Heart left ventricle (tissue), 16 donors: Measurements from ENCODE around the gene SLC25A31. TPM values are rescaled to one million over a fixed set of nuclear protein-coding genes. Genes with fewer than 3 reads are reported as not detected.

Experiments used
- ATAC-seq, 4 donors: fragments of 200-7000 bp; cut with Tn5 transposase; one replicate each; pipeline ENCODE4 v1.9.1; 2020 to 2022; ENCODE audit warnings: moderate library complexity in 4 of 4, mild to moderate bottlenecking in 3 of 4, moderate number of reproducible peaks in 1 of 4
- DNase-seq, 5 donors: peaks; one replicate each; pipeline ENCODE4 v3.0.0-alpha.2; 2020
- H3K27ac ChIP-seq, 12 donors: fragments of 200-600 bp; sonication (generic) in 4 of 12; one replicate each; pipeline versions ENCODE4 v1.5.0 to v1.8.0; 2016 to 2022; ENCODE audit warnings: mild to moderate bottlenecking in 2 of 12
- H3K27me3 ChIP-seq, 9 donors: fragments of 200-600 bp; sonication (generic) in 2 of 9; one replicate each; pipeline versions ENCODE4 v1.5.1 to v1.8.0; 2016 to 2022; ENCODE audit warnings: mild to moderate bottlenecking in 3 of 9
- H3K36me3 ChIP-seq, 9 donors: fragments of 200-600 bp; sonication (generic) in 2 of 9; one replicate each; pipeline versions ENCODE4 v1.5.0 to v1.8.0; 2018 to 2022; ENCODE audit warnings: mild to moderate bottlenecking in 2 of 9
- H3K4me1 ChIP-seq, 12 donors: fragments of 200-600 bp; sonication (generic) in 4 of 12; one replicate each; pipeline versions ENCODE4 v1.5.0 to v1.8.0; 2016 to 2022; ENCODE audit warnings: mild to moderate bottlenecking in 3 of 12
- H3K4me3 ChIP-seq, 12 donors: fragments of 200-600 bp; sonication (generic) in 4 of 12; one replicate each; pipeline versions ENCODE4 v1.5.0 to v1.8.0; 2017 to 2022; ENCODE audit warnings: mild to moderate bottlenecking in 9 of 12, moderate library complexity in 4 of 12
- H3K9me3 ChIP-seq, 12 donors: fragments of 200-600 bp; sonication (generic) in 4 of 12; one replicate each; pipeline versions ENCODE4 v1.5.0 to v1.8.0; 2016 to 2022; ENCODE audit warnings: mild to moderate bottlenecking in 1 of 12
- POLR2A ChIP-seq, 2 donors: fragments of 450-650 bp; IDR thresholded peaks; one replicate each; pipeline ENCODE4 v1.6.1; 2017; ENCODE audit warnings: antibody characterized with exemption in 2 of 2, mild to moderate bottlenecking in 2 of 2, moderate library complexity in 2 of 2
- WGBS, 4 donors: extraction: QIAGEN DNeasy Blood & Tissue Kit in 2 of 4; methylation state at CpG; one replicate each; pipeline versions ENCODE4 v1.1.5 to v1.1.7; 2013 to 2018; 5-methylcytosine and 5-hydroxymethylcytosine counted together
- intact Hi-C, 10 donors: fragments of 100-400 bp; cut with DNase I; formaldehyde crosslinking; loops; one replicate each; pipeline versions ENCODE4 v1.11.1 to v1.14.2; 2022
- polyA plus RNA-seq, 2 donors: library from polyadenylated mRNA; stranded (reverse); fragments of 200-250 nt; gene quantifications; one replicate each; pipeline ENCODE4 v1.2.3, GENCODE V29; 2013
- total RNA-seq, 9 donors: library from RNA; depleted of rRNA in 2 of 9; stranded (reverse); fragments of >200 nt in 2 of 9; fragmentation: NEBNext Ultra II Directional in 3 of 9; extraction: Animal tissue kit (Norgen Biotek cat#: 25700) in 3 of 9; gene quantifications; one replicate each; pipeline versions ENCODE4 v1.1.0 to v1.2.4, GENCODE V29; 2016 to 2023
- TF ChIP-seq, protein P1 (sequence below), 12 donors: fragments of 200-600 bp; sonication (generic) in 4 of 12; IDR thresholded peaks; one replicate each; pipeline versions ENCODE4 v1.5.0 to v1.8.0; 2018 to 2022; ENCODE audit warnings: antibody characterized with exemption in 12 of 12, mild to moderate bottlenecking in 5 of 12
- donor health status: ischemic (EF 13 %, LVEDD 7.1; RV severe dilation, severe dysfunction).
- donor health status: healthy with polysubstance abuse.
- donor health status: DM: no; HTN: yes; CAD: no.
- donor health status: DM: no; HTN: no; CAD: no.
- donor health status: ischemic (EF 25% LVEDD 6.9; RV normal size, moderate dysfunction).
- donor health status: ischemic (EF 25% LVEDD 5.7; RV mildly dilated, moderate dysfunction).
- donor health status: healthy.
- donor health status: DM: yes; HTN: yes; CAD: no.
- donor health status: ischemic (EF 35%, LVEDD 5.7; RV mildly dilated, moderate dysfunction).
- donor health status: nonischemic (EF 11% LVEDD 7.7; RV severe dilation, severe dysfunction).
- donor health status: DM: yes; HTN: yes; CAD: no.
- donor health status: PGD.
- donor health status: ischemic (EF 29% LVEDD 5.4; RV normal size, mild dysfunction).
- donor health status: nonischemic (EF 23%, LVEDD 6.1; RV moderate dilation, normal function).

SLC25A31 gene
- total and polyA plus RNA-seq, 11 donors: not detected

DNA sequence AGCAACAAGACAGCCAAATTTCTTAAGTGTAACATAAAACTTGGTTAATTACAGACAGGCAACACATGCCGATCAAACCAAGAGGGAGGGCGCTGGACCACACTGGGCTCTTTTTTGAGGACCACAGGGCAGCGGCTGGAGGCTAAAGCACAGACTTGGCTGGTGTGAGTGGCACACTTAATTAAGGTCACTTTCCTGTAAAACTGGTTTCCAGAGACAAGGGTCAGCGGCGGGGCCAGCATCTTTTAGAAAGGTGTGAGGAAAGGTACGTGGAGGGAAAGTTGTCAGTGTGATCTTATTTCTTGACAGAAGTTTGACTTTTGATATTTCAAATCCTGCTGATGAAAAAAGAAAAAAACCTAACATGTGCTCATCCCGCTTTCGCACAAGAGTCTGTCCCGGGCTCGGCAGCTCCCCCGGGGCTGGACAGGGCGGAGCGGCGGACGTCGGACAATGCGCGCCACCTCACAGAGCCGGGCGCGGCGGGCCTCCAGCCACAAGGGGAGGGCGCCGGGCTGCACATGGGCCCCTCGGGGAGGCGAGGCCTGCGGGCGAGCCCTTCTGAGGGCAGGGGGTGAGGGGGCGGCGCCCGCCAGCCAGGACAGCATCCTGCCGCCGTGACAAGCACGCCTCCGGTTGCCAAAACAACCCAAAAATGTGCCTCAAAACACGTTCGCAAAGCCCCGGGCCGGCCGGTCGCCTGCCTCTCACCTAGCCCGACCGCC, 51.3 kb downstream of the SLC25A31 start:
- H3K27me3 ChIP-seq: peaks cover 0 to 26% (median 0%) of the 10 kb centered on the region in 9 donors
- H3K4me3 ChIP-seq: peak overlapping the region; percentile 56 to 86 (median 70)
- no peak for TF ChIP-seq POLR2A (IDR thresholded peaks at IDR 0.05)
- TF ChIP-seq, protein P1, sequence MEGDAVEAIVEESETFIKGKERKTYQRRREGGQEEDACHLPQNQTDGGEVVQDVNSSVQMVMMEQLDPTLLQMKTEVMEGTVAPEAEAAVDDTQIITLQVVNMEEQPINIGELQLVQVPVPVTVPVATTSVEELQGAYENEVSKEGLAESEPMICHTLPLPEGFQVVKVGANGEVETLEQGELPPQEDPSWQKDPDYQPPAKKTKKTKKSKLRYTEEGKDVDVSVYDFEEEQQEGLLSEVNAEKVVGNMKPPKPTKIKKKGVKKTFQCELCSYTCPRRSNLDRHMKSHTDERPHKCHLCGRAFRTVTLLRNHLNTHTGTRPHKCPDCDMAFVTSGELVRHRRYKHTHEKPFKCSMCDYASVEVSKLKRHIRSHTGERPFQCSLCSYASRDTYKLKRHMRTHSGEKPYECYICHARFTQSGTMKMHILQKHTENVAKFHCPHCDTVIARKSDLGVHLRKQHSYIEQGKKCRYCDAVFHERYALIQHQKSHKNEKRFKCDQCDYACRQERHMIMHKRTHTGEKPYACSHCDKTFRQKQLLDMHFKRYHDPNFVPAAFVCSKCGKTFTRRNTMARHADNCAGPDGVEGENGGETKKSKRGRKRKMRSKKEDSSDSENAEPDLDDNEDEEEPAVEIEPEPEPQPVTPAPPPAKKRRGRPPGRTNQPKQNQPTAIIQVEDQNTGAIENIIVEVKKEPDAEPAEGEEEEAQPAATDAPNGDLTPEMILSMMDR (IDR thresholded peaks at IDR 0.05): no peak
- DNase-seq (peak; percentile 60 to 83 (median 67)), ATAC-seq (peak; percentile 37 to 78 (median 67))
- intact Hi-C loops: loop anchor here in 7 of 10 donors (1.0 to 10.0 kb wide), 6 partner anchors 93 to 280 kb away; partner anchors contain the start of genes ABHD18 (in 4 of the 7), MFSD8 (in 4 of the 7), PLK4 (in 4 of the 7) and LARP1B (in 1 of the 7)
- H3K4me1 ChIP-seq: peaks cover 0 to 20% (median 9%) of the 10 kb centered on the region in 12 donors
- 14 to 27% (median 15%) methylated on average over 24 to 43 of the region's 43 CpGs for WGBS, 4 donors
- no peaks in the 10 kb centered on the region for H3K36me3 ChIP-seq
- H3K27ac ChIP-seq: peak overlapping the region in 11 of 12 donors; percentile 51 to 87 (median 76)
- H3K9me3 ChIP-seq: no peaks in the 10 kb centered on the region

DNA sequence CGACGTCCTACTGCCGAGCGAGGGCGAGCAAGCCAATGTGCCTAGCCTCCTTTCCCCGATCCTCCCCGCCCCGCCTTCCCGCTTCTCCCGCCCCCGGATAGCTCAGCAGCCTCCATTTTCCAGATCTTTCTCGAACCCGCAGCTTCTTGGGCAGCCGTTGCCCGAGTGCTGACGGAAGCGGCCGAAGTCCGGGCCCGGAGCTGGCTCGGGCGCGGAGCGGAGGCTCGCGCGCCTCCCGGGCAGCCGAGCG, 51.8 kb downstream of the SLC25A31 start:
- peak in 2 of 4 donors; percentile 97 for ATAC-seq
- intact Hi-C loops: loop anchor here in 7 of 10 donors (1.0 to 10.0 kb wide), 6 partner anchors 93 to 279 kb away; partner anchors contain the start of genes ABHD18 (in 4 of the 7), MFSD8 (in 4 of the 7), PLK4 (in 4 of the 7) and LARP1B (in 1 of the 7)

DNA sequence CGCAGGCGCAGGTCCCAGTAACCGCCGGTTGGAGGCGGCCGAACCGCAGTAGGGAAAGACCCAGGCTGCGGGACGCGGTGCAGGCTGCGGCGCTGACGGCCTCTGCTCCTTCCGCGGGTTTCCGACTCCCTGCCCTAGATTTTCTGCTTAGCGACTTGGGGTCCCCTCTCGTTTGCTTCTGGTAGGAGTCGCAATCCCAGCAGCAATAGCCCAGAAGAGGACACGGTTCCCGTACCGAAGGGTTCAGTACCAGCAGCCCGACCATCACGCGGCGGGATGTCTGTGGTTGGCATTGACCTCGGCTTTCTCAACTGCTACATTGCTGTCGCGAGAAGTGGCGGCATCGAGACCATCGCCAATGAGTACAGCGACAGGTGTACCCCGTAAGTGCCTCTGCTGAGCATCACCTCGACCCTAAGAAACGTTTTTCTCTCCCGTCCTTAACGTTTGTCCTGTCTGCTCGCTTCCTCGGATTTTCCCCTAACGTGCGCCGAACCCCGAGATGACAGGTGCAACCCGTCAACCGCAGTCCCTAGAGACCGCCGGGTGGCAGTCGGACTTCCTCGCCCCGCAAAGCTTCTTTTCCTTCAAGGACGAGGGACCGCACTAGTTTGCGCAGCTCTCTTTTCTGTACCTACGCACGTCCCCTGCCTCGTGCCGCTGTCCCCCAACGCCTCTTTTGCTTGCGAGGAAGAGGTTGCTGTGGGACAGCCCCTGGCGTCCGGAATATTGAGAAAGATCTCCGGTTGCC, 52.2 kb downstream of the SLC25A31 start, which contains the start of gene HSPA4L:
TSS of gene HSPA4L (plus strand) at position 48 of the 751 bp plus-strand sequence. CDS start at position 277, 229 bp downstream.
- peak in 1 of 2 donors; percentile 74 for TF ChIP-seq POLR2A (IDR thresholded peaks at IDR 0.05)
- TF ChIP-seq, protein P1 (IDR thresholded peaks at IDR 0.05): peak in 11 of 12 donors; percentile 14 to 59 (median 34)
- peak within 1 kb of the TSS in 11 of 12 donors; percentile 51 to 87 (median 76) for H3K27ac ChIP-seq
- no peaks in the 10 kb centered on the region for H3K9me3 ChIP-seq
- DNase-seq (peak; percentile 51 to 66 (median 62)), ATAC-seq (peak; percentile 52 to 95 (median 74))
- no peaks in the 10 kb centered on the region for H3K36me3 ChIP-seq
- intact Hi-C loops: loop anchor here in 7 of 10 donors (1.0 to 10.0 kb wide), 6 partner anchors 92 to 279 kb away; partner anchors contain the start of genes ABHD18 (in 4 of the 7), MFSD8 (in 4 of the 7), PLK4 (in 4 of the 7) and LARP1B (in 1 of the 7)
- H3K4me3 ChIP-seq: peak within 1 kb of the TSS; percentile 56 to 86 (median 70)
- peaks cover 0 to 20% (median 9%) of the 10 kb centered on the region in 12 donors for H3K4me1 ChIP-seq
- peaks cover 0 to 26% (median 0%) of the 10 kb centered on the region in 9 donors for H3K27me3 ChIP-seq
- 0% methylated on average over 45 to 63 of the region's 63 CpGs for WGBS, 4 donors

More for the DNA sequence above, 51.8 kb downstream of the SLC25A31 start:
- Histone ChIP-seq H3K9me3 (no peaks in the 10 kb centered on the region), H3K27me3 (peaks cover 0 to 26% (median 0%) of the 10 kb centered on the region in 9 donors), H3K27ac (peak overlapping the region in 11 of 12 donors; percentile 51 to 87 (median 76)), H3K4me3 (peak overlapping the region; percentile 56 to 86 (median 70)), H3K4me1 (peaks cover 0 to 20% (median 9%) of the 10 kb centered on the region in 12 donors), H3K36me3 (no peaks in the 10 kb centered on the region)
- peak; percentile 83 to 94 (median 88) for DNase-seq
- 0 to 1% (median 0%) methylated on average over 17 to 30 of the region's 30 CpGs for WGBS, 4 donors
- no peak for TF ChIP-seq POLR2A (IDR thresholded peaks at IDR 0.05)
- TF ChIP-seq, protein P1 (IDR thresholded peaks at IDR 0.05): no peak
